TTC549 (cell line): ENCODE measurements around the gene BANP.
"Not testable (repeated sequence)": the region's sequence is repeated elsewhere in the genome, so short reads cannot be mapped to it uniquely, and the experiment has no call there.

ENCODE experiments used
- FAIRE-seq: peaks from 2 replicates; lab custom pipeline; 2012; peaks lifted over from hg19 to GRCh38; lab: Jason Lieb, UNC

The BANP gene

DNA sequence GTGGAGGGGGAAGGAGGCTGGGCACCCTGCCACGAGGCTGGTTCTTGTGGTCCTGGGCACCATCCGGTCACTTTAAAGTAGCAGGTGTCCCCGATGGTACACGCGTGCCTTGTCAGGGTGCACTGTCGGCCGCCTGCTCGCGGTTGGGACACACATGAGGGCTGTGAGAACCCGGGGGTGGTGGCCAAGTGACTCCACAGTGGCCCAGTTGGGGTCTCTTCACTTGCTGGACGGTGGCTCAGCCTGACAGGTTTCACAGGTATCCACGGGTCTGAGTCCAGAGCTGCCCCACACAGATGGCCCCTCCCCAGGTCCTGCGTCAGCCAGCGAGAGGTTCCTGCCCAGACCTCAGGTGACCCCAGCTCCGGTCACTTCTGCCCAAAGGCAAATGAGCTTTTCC, 137.8 kb downstream of the BANP start:
- not testable (repeated sequence) for FAIRE-seq

GRCh38 chr16:88089632-88090376, 138.6 kb downstream of the BANP start:
- FAIRE-seq = not testable (repeated sequence)

GRCh38 chr16:88090377-88091175, 139.3 kb downstream of the BANP start:
- not testable (repeated sequence) for FAIRE-seq

- FAIRE-seq = not testable (repeated sequence)
Observed at GRCh38 chr16:88091221-88091971, 140.2 kb downstream of the BANP start.

DNA sequence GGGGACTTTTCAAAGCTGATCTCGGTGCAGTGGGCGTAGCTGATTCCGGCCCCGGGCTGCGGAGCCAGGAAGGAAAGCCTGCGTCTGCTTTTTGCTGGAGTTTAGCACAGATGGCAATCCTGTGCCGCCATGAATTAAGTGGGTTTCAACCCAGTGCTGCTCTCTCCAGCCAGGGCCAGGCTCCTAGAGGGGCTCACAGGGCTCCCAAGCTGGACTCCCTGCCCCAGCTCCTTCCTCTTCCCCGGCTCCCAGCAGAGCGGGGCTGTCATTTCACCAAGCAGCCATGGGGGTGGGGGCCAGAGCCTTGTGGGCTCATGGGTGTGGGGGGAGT, 140.7 kb downstream of the BANP start:
- FAIRE-seq = not testable (repeated sequence)

- FAIRE-seq = not testable (repeated sequence)
Observed at GRCh38 chr16:88092791-88093555, 141.7 kb downstream of the BANP start.

GRCh38 chr16:88093556-88094252, 142.5 kb downstream of the BANP start:
- not testable (repeated sequence) for FAIRE-seq

- not testable (repeated sequence) for FAIRE-seq
Observed at GRCh38 chr16:88094253-88094575, 143.0 kb downstream of the BANP start.

DNA sequence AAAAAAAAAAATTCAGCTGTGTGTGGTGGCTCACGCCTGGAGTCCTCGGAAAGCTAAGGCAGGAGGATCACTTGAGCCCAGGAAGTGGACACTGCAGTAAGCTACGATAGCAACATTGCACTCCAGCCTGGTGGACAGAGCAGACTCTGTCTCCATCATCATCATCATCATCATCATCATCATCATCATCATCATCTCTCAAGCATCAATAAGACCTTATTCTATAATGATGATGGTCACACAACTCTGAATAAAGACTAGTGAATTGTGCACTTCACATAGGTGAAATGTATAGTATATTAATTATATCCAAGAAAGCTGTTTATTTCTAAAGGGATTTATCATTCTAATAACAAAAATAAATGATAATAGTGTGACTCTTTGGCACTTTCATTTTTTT, 143.7 kb downstream of the BANP start:
- FAIRE-seq = not testable (repeated sequence)

DNA sequence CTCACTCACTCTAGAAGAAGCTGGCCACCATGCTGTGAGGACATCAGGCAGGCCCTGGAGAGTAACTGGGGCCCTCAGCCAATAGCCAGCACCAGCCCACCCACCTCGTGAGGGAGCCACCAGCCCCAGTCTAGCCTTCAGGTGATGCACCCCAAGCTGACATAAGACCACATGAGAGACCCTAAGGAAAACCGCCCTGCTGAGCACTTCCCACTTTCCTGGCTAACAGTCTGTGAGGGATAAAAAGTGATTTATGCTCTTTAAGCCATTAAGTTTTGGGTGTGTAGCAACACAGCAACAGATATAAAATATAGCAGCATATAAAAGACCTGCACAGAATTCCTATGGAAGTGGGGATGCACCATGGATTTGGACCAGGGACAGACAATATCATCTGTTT, 145.4 kb downstream of the BANP start:
- FAIRE-seq = not testable (repeated sequence)

DNA sequence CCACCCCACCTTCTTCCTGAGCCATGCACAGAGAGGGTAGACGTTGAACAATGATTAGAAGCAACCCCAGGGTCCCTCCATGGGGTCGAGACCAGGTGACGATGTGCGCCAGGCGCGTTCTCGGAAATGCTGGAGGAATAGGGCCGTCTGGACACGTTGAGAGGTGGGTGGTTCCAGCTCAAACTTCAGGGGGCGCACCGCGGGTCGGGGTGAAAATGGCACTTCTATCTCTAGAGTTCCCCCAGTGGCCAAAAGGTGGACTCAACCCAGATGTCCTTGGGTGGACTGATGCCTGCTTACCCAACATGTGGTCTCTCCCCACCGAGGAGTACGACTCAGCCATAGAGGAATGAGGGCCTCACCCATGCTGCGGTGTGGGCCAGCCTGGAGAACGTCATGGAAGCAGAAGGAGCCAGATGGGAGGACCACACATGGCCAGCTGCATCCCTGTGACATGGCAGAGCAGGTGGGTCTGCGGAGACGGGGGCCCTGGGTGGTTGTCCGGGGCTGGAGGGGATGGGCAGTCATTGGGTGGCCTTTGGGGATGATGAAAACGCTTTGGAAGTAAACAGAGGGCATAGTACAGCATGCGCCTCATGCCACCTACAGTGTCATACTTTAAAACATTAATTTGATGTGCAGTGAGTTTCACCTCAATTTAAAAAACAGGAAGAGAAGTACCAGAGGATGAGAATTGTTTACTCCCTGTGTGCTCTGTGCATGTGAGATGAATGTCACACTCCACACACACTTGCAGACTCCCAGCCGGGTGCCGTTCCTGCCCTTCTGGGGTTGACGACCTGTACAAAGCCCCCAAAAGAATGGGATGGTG, 147.7 kb downstream of the BANP start:
- FAIRE-seq = not testable (repeated sequence)

DNA sequence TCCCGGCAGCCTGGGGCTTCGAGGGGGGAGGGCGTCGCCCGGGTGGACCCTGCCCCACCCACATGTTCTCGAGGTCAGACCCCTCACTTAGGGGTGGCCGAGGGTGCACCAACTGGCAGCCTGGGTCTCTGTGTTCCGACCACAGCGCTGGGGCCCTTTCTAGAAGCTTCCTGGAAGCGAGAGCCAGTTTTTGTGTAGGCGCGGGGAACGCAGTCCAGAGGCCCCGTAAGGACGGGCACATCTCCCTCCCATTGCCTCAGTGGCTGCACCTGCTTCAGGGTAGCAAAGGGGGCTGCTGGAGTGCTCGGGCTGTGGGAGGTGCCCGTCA, 148.3 kb downstream of the BANP start:
- no peak for FAIRE-seq

DNA sequence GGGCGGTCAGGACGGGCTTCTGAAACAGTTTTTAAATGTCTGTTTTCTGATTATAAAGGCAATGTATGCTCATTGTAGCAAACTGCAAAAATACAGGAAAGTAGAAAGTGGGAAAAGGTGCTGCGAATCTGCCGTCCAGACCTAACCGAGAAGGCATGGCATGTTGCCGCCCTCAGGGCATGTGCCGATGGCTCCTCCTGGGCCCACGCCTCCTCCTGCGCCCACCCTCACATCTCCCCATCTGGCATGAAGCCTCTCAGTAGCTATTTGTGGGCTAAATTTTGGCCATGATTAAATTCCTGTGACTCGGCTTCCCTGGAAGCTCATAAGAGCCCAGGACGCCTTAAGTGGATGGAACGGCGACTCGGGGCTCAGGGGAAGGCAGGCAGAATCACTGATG, 148.7 kb downstream of the BANP start:
- FAIRE-seq = not testable (repeated sequence)

DNA sequence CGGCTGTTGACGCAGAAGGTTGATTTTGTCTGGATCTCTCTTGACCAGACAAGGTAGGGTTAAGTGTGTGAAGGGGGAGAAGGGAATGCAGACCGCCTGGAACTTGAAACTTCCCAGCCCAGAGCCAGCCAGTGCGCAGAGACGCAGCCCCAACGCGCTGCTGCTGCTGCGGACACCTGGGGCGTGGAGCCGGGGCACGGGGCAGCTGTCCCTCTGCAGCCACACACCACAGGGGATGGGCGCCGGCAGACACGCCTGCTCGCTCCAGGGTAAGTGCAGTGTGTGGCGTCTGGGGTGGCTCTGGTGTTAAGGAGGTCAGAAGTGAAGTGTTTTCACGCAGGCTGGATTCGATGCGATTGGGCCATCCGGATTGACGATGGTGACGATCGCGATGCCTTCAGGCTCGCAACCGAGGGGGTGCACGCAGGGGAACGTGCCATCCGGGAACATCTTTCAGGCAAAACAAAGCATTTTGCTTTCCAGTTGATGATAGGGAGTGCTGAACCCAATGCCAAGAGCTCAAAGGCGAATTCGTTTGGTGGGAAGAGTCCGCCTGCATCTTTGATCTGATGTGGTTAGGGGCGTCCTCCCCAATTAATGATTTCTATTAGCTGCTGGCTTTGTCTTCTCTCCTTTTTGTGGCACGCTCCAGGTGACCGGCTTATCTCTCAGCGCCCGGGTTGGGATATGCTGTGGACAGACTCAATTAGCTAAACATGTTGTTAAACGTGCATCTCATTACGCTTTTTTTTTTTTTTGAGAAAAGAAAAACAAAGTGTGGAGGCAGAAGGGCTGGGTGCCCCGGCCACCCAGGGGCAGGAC, 149.8 kb downstream of the BANP start:
- not testable (repeated sequence) for FAIRE-seq

DNA sequence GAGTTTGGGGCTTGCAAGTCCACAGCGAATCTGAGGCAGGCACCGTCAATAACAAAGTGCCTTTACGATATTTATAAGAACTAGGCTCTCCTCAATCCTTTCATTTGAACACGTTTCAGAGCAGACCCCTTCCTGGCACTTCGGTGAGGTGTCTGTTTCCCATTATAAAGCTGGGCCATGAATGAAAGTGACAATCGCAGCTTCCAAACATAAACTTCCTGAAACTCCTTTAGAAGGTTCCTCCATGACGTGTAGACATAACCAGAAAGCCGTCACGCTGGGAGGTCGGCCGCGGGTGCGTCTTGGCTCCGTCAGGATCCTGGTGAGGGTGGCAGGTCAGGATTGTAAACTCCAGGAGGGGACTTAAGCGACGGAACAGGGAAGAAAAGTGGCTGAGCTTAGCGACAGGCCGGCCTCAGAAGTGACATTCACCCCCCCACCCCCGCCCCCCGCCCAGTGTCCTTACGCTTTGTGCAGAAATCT, 150.4 kb downstream of the BANP start:
- FAIRE-seq = not testable (repeated sequence)

- no peak for FAIRE-seq
Observed at GRCh38 chr16:88102597-88102996, 151.4 kb downstream of the BANP start.

- no peak for FAIRE-seq
Observed at GRCh38 chr16:88103011-88103410, 151.8 kb downstream of the BANP start.

- no peak for FAIRE-seq
Observed at GRCh38 chr16:88103581-88104188, 152.5 kb downstream of the BANP start.

DNA sequence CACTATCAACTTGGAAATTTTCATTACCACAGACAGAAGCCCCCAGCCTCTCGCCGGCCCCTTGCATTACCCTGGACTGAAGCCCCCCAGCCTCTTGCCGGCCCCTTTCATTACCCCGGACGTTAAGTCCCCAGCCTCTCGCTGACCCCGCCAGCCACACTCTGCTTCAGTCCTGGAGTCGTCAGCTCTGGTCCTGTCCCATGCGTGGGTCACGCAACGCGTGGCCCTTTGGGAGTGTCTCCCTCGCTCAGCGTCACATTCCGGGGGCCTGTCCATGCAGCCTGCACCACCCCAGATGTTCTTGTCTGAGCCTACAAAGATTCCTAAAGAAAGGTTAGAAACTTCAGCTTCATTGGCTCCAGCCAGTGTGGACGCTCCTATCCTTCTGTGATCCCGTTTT, 153.1 kb downstream of the BANP start:
- not testable (repeated sequence) for FAIRE-seq
